H1 (cell line): ENCODE data around the gene HIVEP2. TPM values are rescaled to one million over a fixed set of nuclear protein-coding genes. Genes with fewer than 3 reads are reported as not detected.

Experiments
- ATF3 ChIP-seq: IDR thresholded peaks from 2 replicates; pipeline ENCODE4 v1.6.1; 2011; ENCODE audit warnings: low read depth, mild to moderate bottlenecking, low read length; ENCODE audit not compliant: insufficient read depth
- CBX5 ChIP-seq: fragments of 300-800, 300-1000 bp; sonication (generic); IDR thresholded peaks from 2 replicates; pipeline ENCODE4 v1.7.1; 2016; ENCODE audit warnings: antibody characterized with exemption, low read length, low read depth
- SP2 ChIP-seq: IDR thresholded peaks from 2 replicates; pipeline ENCODE4 v1.6.1; 2012; ENCODE audit warnings: mild to moderate bottlenecking, low read length, inconsistent platforms
- TEAD4 ChIP-seq: IDR thresholded peaks from 2 replicates; pipeline ENCODE4 v1.6.1; 2012; ENCODE audit warnings: low read depth, low read length, inconsistent platforms, mixed read lengths
- USF2 ChIP-seq: IDR thresholded peaks from 2 replicates; pipeline ENCODE4 v1.6.1; 2011; ENCODE audit warnings: low read length, improper control_type of control experiment
- ZNF274 ChIP-seq: IDR thresholded peaks from 2 replicates; pipeline ENCODE4 v1.7.0; 2012; ENCODE audit warnings: low read length, borderline replicate concordance; ENCODE audit errors: extremely low read depth
- polyA plus RNA-seq, 7 experiments: library from polyadenylated mRNA; depleted of rRNA in 3 of 7; stranded (reverse) in 5 of 7; unstranded in 2 of 7; fragments of >200 nt in 5 of 7; fragments of 200-250 nt in 2 of 7; gene quantifications; 1 replicate in 5 of 7; 2 replicates in 1 of 7; 4 replicates in 1 of 7; pipeline versions ENCODE4 v1.2.1 to v1.2.3, GENCODE V29; 2011 to 2013; ENCODE audit warnings: missing spikeins in 2 of 7, mixed read lengths in 2 of 7
- total RNA-seq: library from RNA; stranded (reverse); fragmentation: NEBNext Ultra II Directional; extraction: Animal tissue kit (Norgen Biotek cat#: 25700); gene quantifications from 2 replicates; pipeline ENCODE4 v1.2.1, GENCODE V29; 2021

HIVEP2 gene
- total and polyA plus RNA-seq, 2 of the 8 experiments (the other 6 are each of a cell fraction or from before 2014, with no cell fraction given), result 2.2 to 6.1 TPM

GRCh38 chr6:142945446-142946180 lies 637 bp upstream of the HIVEP2 start (continued):
- TF ChIP-seq ZNF274 (no peak), CBX5 (no peak), USF2 (no peak), TEAD4 (no peak), SP2 (no peak), ATF3 (no peak)
